SK-N-SH treated with all-trans-retinoic acid at 6 μM for 48 hours (cell line): ENCODE data around the gene DNAH14.
"Not testable (repeated sequence)": the region's sequence is repeated elsewhere in the genome, so short reads cannot be mapped to it uniquely, and the experiment has no call there.

Experiments used
- ATAC-seq: fragments of 200-7000 bp; cut with Tn5 transposase; 3 replicates; pipeline ENCODE4 v1.9.1; 2020; ENCODE audit warnings: mild to moderate bottlenecking, moderate library complexity
- ARNTL ChIP-seq: fragments of 450-650 bp; formaldehyde crosslinking; IDR thresholded peaks from 2 replicates; pipeline ENCODE4 v1.5.0; 2020; ENCODE audit warnings: low read depth, mild to moderate bottlenecking, moderate library complexity, borderline replicate concordance
- BACH2 ChIP-seq: fragments of 250-450 bp; sonication (Bioruptor Pico); IDR thresholded peaks from 2 replicates; pipeline ENCODE4 v1.9.0; 2021; ENCODE audit warnings: mild to moderate bottlenecking, borderline replicate concordance
- CREB5 ChIP-seq: fragments of 250-450 bp; sonication (Bioruptor Pico); IDR thresholded peaks from 2 replicates; pipeline ENCODE4 v1.5.1; 2020; ENCODE audit warnings: low read depth, mild to moderate bottlenecking, moderate library complexity
- CSDC2 ChIP-seq: fragments of 250-450 bp; sonication (Bioruptor Pico); IDR thresholded peaks from 2 replicates; pipeline ENCODE4 v1.5.0; 2020; ENCODE audit warnings: mild to moderate bottlenecking, moderate library complexity
- CSRNP3 ChIP-seq: fragments of 250-450 bp; sonication (Bioruptor Pico); IDR thresholded peaks from 2 replicates; pipeline ENCODE4 v1.5.1; 2021; ENCODE audit warnings: mild to moderate bottlenecking, moderate library complexity
- GLIS3 ChIP-seq: fragments of 250-450 bp; sonication (Bioruptor Pico); IDR thresholded peaks from 2 replicates; pipeline ENCODE4 v1.5.0; 2020; ENCODE audit warnings: mild to moderate bottlenecking, moderate library complexity
- ISL1 ChIP-seq: fragments of 250-450 bp; sonication (Bioruptor Pico); IDR thresholded peaks from 2 replicates; pipeline ENCODE4 v2.1.2; 2022; ENCODE audit warnings: mild to moderate bottlenecking, moderate library complexity
- OSR1 ChIP-seq: fragments of 250-450 bp; sonication (Bioruptor Pico); IDR thresholded peaks from 2 replicates; pipeline ENCODE4 v1.8.0; 2022; ENCODE audit warnings: moderate library complexity, mild to moderate bottlenecking, inconsistent platforms
- PATZ1 ChIP-seq: fragments of 250-450 bp; sonication (Bioruptor Pico); IDR thresholded peaks from 2 replicates; pipeline ENCODE4 v1.8.0; 2020; ENCODE audit warnings: mild to moderate bottlenecking, moderate library complexity, borderline replicate concordance
- POU6F1 ChIP-seq: fragments of 250-450 bp; sonication (Bioruptor Pico); IDR thresholded peaks from 2 replicates; pipeline ENCODE4 v1.8.0; 2021; ENCODE audit warnings: low read depth, mild to moderate bottlenecking, moderate library complexity, borderline replicate concordance
- PPARA ChIP-seq: fragments of 250-450 bp; sonication (Bioruptor Pico); IDR thresholded peaks from 2 replicates; pipeline ENCODE4 v1.5.0; 2020; ENCODE audit warnings: mild to moderate bottlenecking, borderline replicate concordance
- SNAI2 ChIP-seq: fragments of 250-450 bp; sonication (Bioruptor Pico); IDR thresholded peaks from 2 replicates; pipeline ENCODE4 v1.5.0; 2020; ENCODE audit warnings: mild to moderate bottlenecking, moderate library complexity
- TCF4 ChIP-seq: fragments of 250-450 bp; sonication (Bioruptor Pico); IDR thresholded peaks from 2 replicates; pipeline ENCODE4 v1.8.0; 2021; ENCODE audit warnings: mild to moderate bottlenecking, moderate library complexity, borderline replicate concordance
- TOX ChIP-seq: fragments of 250-450 bp; sonication (Bioruptor Pico); IDR thresholded peaks from 2 replicates; pipeline ENCODE4 v1.8.0; 2021; ENCODE audit warnings: mild to moderate bottlenecking, moderate library complexity, borderline replicate concordance
- TSHZ2 ChIP-seq: fragments of 250-450 bp; sonication (Bioruptor Pico); IDR thresholded peaks from 2 replicates; pipeline ENCODE4 v1.5.0; 2020; ENCODE audit warnings: mild to moderate bottlenecking, moderate library complexity
- ZC3H10 ChIP-seq: fragments of 250-450 bp; sonication (Bioruptor Pico); IDR thresholded peaks from 2 replicates; pipeline ENCODE4 v1.5.1; 2021; ENCODE audit warnings: mild to moderate bottlenecking, moderate library complexity
- ZFP3 ChIP-seq: fragments of 250-450 bp; sonication (Bioruptor Pico); IDR thresholded peaks from 2 replicates; pipeline ENCODE4 v1.5.0; 2020; ENCODE audit warnings: mild to moderate bottlenecking, moderate library complexity
- ZFP30 ChIP-seq: fragments of 450-650 bp; formaldehyde crosslinking; IDR thresholded peaks from 2 replicates; pipeline ENCODE4 v1.5.0; 2022; ENCODE audit warnings: mild to moderate bottlenecking, moderate library complexity
- ZNF565 ChIP-seq: fragments of 450-650 bp; formaldehyde crosslinking; conservative IDR thresholded peaks from 2 replicates; pipeline ENCODE4 v1.5.0; 2020; ENCODE audit warnings: low read depth, mild to moderate bottlenecking, moderate library complexity
- ZNF70 ChIP-seq: fragments of 450-650 bp; formaldehyde crosslinking; IDR thresholded peaks from 2 replicates; pipeline ENCODE4 v1.5.0; 2020; ENCODE audit warnings: mild to moderate bottlenecking, moderate library complexity
- ZNF8 ChIP-seq: fragments of 450-650 bp; formaldehyde crosslinking; IDR thresholded peaks from 2 replicates; pipeline ENCODE4 v1.5.0; 2020; ENCODE audit warnings: mild to moderate bottlenecking, moderate library complexity

The DNAH14 gene

GRCh38 chr1:225329041-225329440, 399.6 kb downstream of the DNAH14 start:
- no peak for ATAC-seq
- TF ChIP-seq SNAI2 (CRISPR knock-in tag) (no peak), POU6F1 (CRISPR knock-in tag) (no peak), TCF4 (CRISPR knock-in tag) (no peak), PATZ1 (no peak), ARNTL (CRISPR knock-in tag) (no peak), CSRNP3 (CRISPR knock-in tag) (no peak), GLIS3 (CRISPR knock-in tag) (no peak), ZFP30 (CRISPR knock-in tag) (no peak), ISL1 (CRISPR knock-in tag) (no peak), ZNF565 (CRISPR knock-in tag) (no peak), ZNF70 (no peak), ZFP3 (CRISPR knock-in tag) (no peak), CREB5 (CRISPR knock-in tag) (no peak), CSDC2 (no peak), TSHZ2 (CRISPR knock-in tag) (no peak), BACH2 (no peak), OSR1 (CRISPR knock-in tag) (no peak), ZNF8 (no peak), TOX (no peak)

DNA sequence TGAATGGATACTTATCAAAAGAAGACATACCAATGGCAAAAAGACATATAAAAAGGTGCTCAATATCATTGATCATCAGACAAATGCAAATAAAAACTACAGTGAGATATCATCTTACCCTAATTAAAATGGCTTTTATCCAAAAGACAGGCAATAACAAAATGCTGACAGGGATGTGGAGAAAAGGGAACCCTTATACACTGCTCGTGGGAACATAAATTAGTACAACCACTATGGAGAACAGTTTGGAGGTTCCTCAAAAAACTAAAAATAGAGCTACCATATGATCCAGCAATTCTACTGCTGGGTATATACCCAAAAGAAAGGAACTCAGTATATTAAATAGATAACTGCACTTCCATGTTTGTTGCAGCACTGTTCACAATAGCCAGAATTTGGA, 400.5 kb downstream of the DNAH14 start:
- not testable (repeated sequence) for ATAC-seq

- ATAC-seq = no peak
- no peak for TF ChIP-seq SNAI2 (CRISPR knock-in tag)
- TF ChIP-seq PPARA = no peak
- no peak for TF ChIP-seq BACH2
- no peak for TF ChIP-seq ZC3H10
- TF ChIP-seq CSDC2 = no peak
- no peak for TF ChIP-seq OSR1 (CRISPR knock-in tag)
- TF ChIP-seq ZFP3 (CRISPR knock-in tag) = no peak
Observed at GRCh38 chr1:225332686-225333085, 403.2 kb downstream of the DNAH14 start.

GRCh38 chr1:225335098-225335778, 405.8 kb downstream of the DNAH14 start:
- ATAC-seq = not testable (repeated sequence)
